ENCODE results near the gene RNF217. TPM values are rescaled to one million over a fixed set of nuclear protein-coding genes. Genes with fewer than 3 reads are reported as not detected.

The RNF217 gene
- total RNA-seq, 4 donors from 2014 or later = 26.2 to 32.2 (median 28.8) TPM

GRCh38 chr6:125019918-125020317, 57.7 kb downstream of the RNF217 start:
- Histone ChIP-seq H3K36me3 (no peaks in the 10 kb centered on the region), H3K27ac (no peak overlapping the region), H3K27me3 (no peaks in the 10 kb centered on the region), H3K4me1 (peaks cover 0 to 11% (median 6%) of the 10 kb centered on the region in 3 donors), H3K9me3 (no peaks in the 10 kb centered on the region), H3K4me3 (no peak overlapping the region)
- ATAC-seq = no peak
- WGBS, 2 donors (ENCODE audit: low coverage in 1 of 2) = 80% methylated on average over 3 of the region's 6 CpGs; no CpG with 5 or more reads in 1 of the 2 donors
- TF ChIP-seq POLR2A (IDR thresholded peaks at IDR 0.05) = no peak
- TF ChIP-seq, protein P1, sequence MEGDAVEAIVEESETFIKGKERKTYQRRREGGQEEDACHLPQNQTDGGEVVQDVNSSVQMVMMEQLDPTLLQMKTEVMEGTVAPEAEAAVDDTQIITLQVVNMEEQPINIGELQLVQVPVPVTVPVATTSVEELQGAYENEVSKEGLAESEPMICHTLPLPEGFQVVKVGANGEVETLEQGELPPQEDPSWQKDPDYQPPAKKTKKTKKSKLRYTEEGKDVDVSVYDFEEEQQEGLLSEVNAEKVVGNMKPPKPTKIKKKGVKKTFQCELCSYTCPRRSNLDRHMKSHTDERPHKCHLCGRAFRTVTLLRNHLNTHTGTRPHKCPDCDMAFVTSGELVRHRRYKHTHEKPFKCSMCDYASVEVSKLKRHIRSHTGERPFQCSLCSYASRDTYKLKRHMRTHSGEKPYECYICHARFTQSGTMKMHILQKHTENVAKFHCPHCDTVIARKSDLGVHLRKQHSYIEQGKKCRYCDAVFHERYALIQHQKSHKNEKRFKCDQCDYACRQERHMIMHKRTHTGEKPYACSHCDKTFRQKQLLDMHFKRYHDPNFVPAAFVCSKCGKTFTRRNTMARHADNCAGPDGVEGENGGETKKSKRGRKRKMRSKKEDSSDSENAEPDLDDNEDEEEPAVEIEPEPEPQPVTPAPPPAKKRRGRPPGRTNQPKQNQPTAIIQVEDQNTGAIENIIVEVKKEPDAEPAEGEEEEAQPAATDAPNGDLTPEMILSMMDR (IDR thresholded peaks at IDR 0.05) = no peak
- TF ChIP-seq EP300 (IDR thresholded peaks at IDR 0.05) = no peak
- TF ChIP-seq POLR2AphosphoS5 (IDR thresholded peaks at IDR 0.05) = no peak

DNA sequence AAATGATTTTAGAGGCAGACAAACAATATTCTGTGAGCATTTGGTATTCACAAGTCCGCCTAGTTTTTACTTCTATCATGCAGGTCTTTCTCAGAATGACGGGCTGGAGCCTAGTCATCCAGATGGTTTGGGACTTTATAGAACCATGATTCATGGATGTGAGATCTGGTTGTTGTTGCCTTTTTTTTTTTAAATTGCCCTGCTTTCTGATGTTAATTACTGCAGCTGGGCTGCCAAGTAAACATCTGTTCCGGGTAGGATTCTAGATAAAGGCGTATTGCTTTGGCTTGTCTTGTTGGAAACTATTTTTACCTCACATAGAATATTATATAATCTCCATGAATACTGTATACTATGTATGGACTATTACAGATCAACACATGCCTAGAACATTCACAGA, 58.1 kb downstream of the RNF217 start:
- Histone ChIP-seq H3K9me3 (no peaks in the 10 kb centered on the region), H3K27ac (no peak overlapping the region), H3K27me3 (no peaks in the 10 kb centered on the region), H3K4me3 (no peak overlapping the region), H3K4me1 (peaks cover 0 to 11% (median 6%) of the 10 kb centered on the region in 3 donors), H3K36me3 (no peaks in the 10 kb centered on the region)
- 53 to 72% methylated on average over 3 to 4 of the region's 4 CpGs for WGBS, 2 donors (ENCODE audit: low coverage in 1 of 2)
- no peak for TF ChIP-seq POLR2AphosphoS5 (IDR thresholded peaks at IDR 0.05)
- no peak for ATAC-seq

DNA sequence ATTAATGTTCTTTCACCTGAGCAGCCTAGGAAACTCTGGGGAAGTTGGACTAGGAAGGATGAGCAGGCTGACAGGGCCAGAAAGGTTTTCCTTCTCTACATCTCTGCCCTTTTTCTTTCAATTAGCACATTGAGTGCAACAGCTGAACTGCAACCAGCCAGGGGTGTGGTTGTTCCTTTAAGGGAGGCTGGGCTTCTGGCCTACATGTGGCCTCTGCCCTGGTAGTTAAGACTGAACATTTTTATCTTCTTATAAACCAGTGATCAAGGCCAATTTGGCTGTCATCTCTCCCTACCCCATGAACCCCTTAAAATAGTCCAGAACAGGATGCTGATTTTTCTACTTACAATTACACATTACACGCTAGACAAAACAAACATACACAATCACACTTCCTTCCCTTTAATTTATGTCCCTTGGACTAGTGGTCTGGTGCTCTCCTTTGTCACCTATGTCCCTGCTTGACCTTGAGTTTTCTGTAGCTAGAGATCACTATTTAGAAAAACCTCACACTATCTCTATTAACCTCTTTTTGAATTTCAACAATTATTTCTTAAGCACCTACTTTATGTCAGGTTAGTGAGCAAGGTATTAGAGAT, 60.3 kb downstream of the RNF217 start:
- no peak for ATAC-seq
- no peak overlapping the region for H3K27ac ChIP-seq
- no peaks in the 10 kb centered on the region for H3K27me3 ChIP-seq
- peaks cover 0 to 11% (median 6%) of the 10 kb centered on the region in 3 donors for H3K4me1 ChIP-seq
- H3K36me3 ChIP-seq = no peaks in the 10 kb centered on the region
- no peak for TF ChIP-seq POLR2AphosphoS5 (IDR thresholded peaks at IDR 0.05)
- TF ChIP-seq POLR2A (IDR thresholded peaks at IDR 0.05) = no peak
- TF ChIP-seq, protein P1 (IDR thresholded peaks at IDR 0.05) = no peak
- TF ChIP-seq EP300 (IDR thresholded peaks at IDR 0.05) = no peak
- no peaks in the 10 kb centered on the region for H3K9me3 ChIP-seq
- 59 to 80% methylated on average over 1 of the region's 1 CpG for WGBS, 2 donors (ENCODE audit: low coverage in 1 of 2)
- no peak overlapping the region for H3K4me3 ChIP-seq

DNA sequence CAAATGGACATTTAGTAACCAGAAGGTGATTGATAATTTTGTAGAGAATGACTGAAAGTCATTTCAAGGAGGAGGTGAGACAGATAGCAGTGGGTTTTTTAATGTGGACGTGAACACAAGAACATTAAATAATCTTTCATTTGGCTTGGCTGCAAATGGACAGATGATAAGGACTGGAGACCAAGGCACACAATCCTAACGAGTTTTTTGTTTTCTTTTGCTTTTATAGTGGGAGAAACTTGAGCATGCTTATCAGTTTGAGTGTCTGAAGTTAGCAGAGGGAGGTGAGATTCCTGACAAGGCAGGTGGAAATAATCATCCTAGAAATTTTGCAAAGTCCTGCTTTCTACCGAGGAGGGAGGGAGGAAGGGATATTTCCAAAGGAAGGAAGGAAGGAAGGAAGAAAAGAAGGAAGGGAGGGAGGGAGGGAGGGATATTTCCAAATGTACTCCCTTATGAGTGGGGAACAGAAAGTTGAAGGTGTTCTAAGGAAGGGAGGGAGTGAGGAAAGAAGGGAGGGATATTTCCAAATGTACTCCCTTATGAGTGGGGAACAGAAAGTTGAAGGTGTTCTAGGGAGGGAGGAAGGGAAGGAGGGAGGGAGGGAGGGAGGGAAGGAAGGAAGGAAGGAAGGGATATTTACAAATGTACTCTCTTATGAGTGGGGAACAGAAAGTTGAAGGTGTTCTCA, 63.1 kb downstream of the RNF217 start:
- H3K27me3 ChIP-seq = no peaks in the 10 kb centered on the region
- H3K9me3 ChIP-seq = no peaks in the 10 kb centered on the region
- no peak for ATAC-seq
- H3K27ac ChIP-seq = no peak overlapping the region
- no peak for TF ChIP-seq POLR2A (IDR thresholded peaks at IDR 0.05)
- no peak for TF ChIP-seq EP300 (IDR thresholded peaks at IDR 0.05)
- no peak for TF ChIP-seq POLR2AphosphoS5 (IDR thresholded peaks at IDR 0.05)
- TF ChIP-seq, protein P1 (IDR thresholded peaks at IDR 0.05) = no peak
- WGBS, 2 donors (ENCODE audit: low coverage in 1 of 2) = 31 to 43% methylated on average over 2 to 3 of the region's 3 CpGs
- no peaks in the 10 kb centered on the region for H3K36me3 ChIP-seq
- H3K4me1 ChIP-seq = peaks cover 0 to 11% (median 6%) of the 10 kb centered on the region in 3 donors
- no peak overlapping the region for H3K4me3 ChIP-seq

- Histone ChIP-seq H3K4me3 (no peak overlapping the region), H3K9me3 (no peaks in the 10 kb centered on the region), H3K27me3 (no peaks in the 10 kb centered on the region), H3K4me1 (peaks cover 0 to 5% (median 2%) of the 10 kb centered on the region in 3 donors), H3K27ac (no peak overlapping the region), H3K36me3 (no peaks in the 10 kb centered on the region)
- ATAC-seq = no peak
- TF ChIP-seq POLR2AphosphoS5 (IDR thresholded peaks at IDR 0.05) = no peak
- TF ChIP-seq EP300 (IDR thresholded peaks at IDR 0.05) = no peak
- TF ChIP-seq POLR2A (IDR thresholded peaks at IDR 0.05) = no peak
- TF ChIP-seq, protein P1 (IDR thresholded peaks at IDR 0.05) = no peak
- 67 to 89% methylated on average over 3 of the region's 3 CpGs for WGBS, 2 donors (ENCODE audit: low coverage in 1 of 2)
Observed at GRCh38 chr6:125027287-125027686, 65.0 kb downstream of the RNF217 start.
